H4 (cell line): ENCODE data around the gene FBXO41. TPM values are rescaled to one million over a fixed set of nuclear protein-coding genes. Genes with fewer than 3 reads are reported as not detected.

Source experiments
- DNase-seq: peaks from one replicate; pipeline ENCODE4 v3.0.0-alpha.2; 2015; ENCODE audit warnings: low spot score
- total RNA-seq: library from RNA; depleted of rRNA; stranded (reverse); fragments of >200 nt; shearing (Covaris generic); gene quantifications from 2 replicates; pipeline ENCODE4 v1.2.3, GENCODE V29; 2014; rRNA removed

Gene FBXO41
- total RNA-seq, 1 experiment from 2014 or later = 0.99 TPM

DNA sequence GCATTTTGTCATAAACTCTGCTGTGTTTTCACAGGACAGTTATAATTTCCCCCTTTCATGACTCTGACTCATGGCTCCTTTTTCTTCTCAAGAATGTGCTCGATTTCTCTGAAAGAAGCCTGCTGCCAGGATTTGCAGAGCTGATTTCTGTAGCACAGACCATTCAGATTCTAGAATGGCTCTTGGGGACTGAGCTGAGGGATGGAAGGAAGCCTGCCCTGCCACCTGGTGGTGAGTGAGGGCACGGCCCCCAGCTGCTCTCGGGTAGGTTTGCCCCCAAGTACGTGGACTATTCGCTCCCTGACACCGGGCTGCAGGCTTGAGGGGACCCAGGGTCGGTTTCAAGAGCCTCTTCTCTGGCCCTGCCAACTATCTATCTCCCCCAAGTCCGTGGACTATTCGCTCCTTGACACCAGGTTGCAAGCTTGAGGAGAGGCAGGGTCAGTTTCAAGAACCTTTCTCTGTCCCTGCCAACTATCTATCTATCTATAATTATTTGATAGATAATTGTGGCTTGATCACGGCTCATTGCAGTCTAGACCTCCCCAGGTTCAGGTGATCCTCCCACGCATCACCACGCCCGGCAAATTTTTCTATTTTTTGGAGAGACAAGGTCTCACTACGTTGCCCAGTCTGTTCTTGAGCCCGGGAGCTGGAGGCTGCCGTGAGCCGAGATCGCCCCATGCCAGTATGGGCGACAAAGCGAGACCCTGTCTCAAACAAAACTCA lies 71.7 kb downstream of the FBXO41 start:
- DNase-seq = peak; percentile 56

DNA sequence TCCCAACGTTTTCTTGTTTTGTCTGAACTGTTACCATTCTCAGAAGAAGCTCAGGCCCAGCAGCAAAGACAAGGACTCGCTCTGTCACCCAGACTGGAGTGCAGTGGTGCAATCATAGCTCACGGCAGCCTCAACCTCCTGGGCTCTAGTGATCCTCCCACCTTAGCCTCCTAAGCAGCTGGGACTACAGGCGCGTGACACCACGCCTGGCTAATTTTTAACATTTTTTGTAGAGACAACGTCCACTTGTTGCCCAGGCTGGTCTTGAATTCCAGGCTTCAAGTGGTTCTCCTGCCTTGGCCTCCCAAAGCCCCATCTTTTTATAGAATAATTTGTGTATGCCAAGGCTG lies 72.2 kb downstream of the FBXO41 start:
- no peak for DNase-seq

GRCh38 chr2:73210696-73211095 lies 73.6 kb downstream of the FBXO41 start:
- no peak for DNase-seq

- no peak for DNase-seq
Observed at GRCh38 chr2:73210019-73210418, 74.3 kb downstream of the FBXO41 start.

GRCh38 chr2:73208258-73208657 lies 76.0 kb downstream of the FBXO41 start:
- no peak for DNase-seq

DNA sequence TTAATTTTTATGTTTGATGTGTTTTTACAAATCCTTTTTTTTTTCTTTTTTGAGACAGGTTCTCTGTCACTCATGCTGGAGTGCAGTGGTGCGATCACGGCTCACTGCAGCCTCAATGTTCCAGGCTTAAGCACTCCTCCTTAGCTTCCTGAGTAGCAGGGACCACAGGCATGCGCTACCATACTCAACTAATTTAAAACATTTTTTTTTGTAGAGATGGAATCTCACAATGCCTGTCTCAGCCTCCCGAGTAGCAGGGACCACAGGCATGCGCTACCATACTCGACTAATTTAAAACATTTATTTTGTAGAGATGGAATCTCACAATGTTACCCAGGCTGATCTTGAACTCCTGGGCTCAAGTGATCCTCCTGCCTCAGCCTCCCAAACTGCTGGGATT lies 78.7 kb downstream of the FBXO41 start:
- no peak for DNase-seq

Other genes with a start within 250 kb of the FBXO41 start
- gene SFXN5, start 212.8 kb downstream of the FBXO41 start, total RNA-seq = 8.6 and 11.1 TPM in 2 replicates
- gene RAB11FIP5, start 171.5 kb downstream of the FBXO41 start, total RNA-seq = 7.9 and 11.5 TPM in 2 replicates
- gene NOTO, start 81.9 kb downstream of the FBXO41 start, total RNA-seq = not detected in 2 replicates
- 24.6 and 30.0 TPM in 2 replicates for gene SMYD5, start 70.2 kb downstream of the FBXO41 start, total RNA-seq
- gene PRADC1, start 51.2 kb downstream of the FBXO41 start, total RNA-seq = 26.6 and 49.4 TPM in 2 replicates
- gene CCT7, start 50.2 kb downstream of the FBXO41 start, total RNA-seq = 534 and 543 TPM in 2 replicates
- not detected in 2 replicates for gene EGR4, start 9.1 kb upstream of the FBXO41 start, total RNA-seq
- gene ALMS1, start 101.4 kb upstream of the FBXO41 start, total RNA-seq = 6.2 and 8.3 TPM in 2 replicates